ENCODE data around the gene TRIM38.
"Not testable (repeated sequence)": the region's sequence is repeated elsewhere in the genome, so short reads cannot be mapped to it uniquely, and the experiment has no call there.

TRIM38 gene

GRCh38 chr6:25942561-25943147, 19.9 kb upstream of the TRIM38 start:
- peak; percentile 39 for DNase-seq (ENCODE audit: low spot score)

DNA sequence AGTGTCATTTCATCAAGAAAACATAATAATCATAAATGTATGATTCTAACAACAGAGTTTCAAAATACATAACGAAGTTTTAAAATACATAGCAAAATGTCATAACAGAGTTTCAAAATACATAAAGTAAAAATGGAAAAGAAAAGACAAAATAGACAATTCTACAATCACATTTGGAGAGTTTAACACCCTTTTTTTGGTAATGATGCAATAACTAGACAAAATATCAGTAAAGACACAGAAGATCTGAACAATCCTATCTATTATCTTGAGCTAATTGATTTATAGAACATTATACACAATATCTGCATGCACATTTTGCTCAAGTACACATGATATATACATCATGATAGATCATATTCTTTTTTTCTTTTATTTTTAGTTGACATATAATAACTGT, 18.7 kb upstream of the TRIM38 start:
- no peak for DNase-seq (ENCODE audit: low spot score)

- DNase-seq (ENCODE audit: low spot score), result no peak
These were observed 17.7 kb upstream of the TRIM38 start for GRCh38 chr6:25944688-25945574.

DNA sequence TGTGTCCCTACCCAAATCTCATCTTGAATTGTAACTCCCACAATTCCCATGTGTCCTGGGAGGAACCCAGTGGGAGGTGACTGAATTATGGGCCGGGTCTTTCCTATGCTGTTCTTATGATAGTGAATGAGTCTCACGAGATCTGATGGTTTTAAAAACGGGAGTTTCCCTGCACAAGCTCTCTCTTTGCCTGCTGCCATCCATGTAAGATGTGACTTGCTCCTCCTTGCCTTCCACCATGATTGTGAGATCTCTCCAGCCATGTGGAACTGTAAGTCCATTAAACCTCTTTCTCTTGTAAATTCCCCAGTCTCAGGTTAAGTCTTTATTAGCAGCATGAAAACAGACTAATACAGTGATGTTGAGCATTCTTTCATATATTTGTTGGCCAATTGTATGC, 16.9 kb upstream of the TRIM38 start:
- DNase-seq (ENCODE audit: low spot score), result not testable (repeated sequence)

- DNase-seq (ENCODE audit: low spot score), result no peak
These were observed 16.0 kb upstream of the TRIM38 start for GRCh38 chr6:25946631-25947030.

DNA sequence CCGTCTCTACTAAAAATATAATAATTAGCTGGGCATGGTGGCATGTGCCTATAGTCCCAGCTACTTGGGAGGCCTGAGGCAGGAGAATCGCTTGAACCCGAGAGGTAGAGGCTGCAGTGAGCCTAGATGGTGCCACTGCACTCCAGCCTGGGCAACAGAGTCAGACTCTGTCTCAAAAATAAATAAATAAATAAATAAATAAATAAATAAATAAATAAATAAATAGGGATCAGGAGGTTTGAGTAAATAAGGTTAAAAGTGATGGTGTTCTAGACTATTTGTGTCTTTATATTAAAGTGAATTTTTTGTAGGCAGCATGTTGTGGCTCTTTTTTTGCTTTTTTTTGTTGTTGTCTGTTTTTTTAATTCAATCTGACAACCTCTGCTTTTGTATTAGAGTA, 15.1 kb upstream of the TRIM38 start:
- not testable (repeated sequence) for DNase-seq (ENCODE audit: low spot score)

DNA sequence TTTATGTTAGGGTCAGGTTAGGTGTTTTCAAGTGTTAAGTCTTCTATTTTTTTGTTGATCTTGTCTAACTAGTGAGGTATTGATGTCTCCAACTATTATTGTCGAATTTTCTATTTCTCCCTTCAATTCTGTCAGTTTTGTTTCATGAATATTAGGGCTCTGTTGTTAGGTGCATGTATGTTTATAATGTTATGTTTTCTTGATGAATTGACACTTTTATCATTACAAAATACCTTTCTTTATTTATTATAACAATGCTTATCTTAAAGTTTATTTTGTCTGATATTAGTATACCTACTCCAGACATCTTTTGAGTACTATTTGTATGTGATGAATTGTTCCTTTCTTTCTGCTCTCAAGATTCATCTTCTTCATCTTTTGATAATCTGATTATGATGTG, 12.9 kb upstream of the TRIM38 start:
- DNase-seq (ENCODE audit: low spot score), result no peak

GRCh38 chr6:25950297-25950696, 12.3 kb upstream of the TRIM38 start:
- no peak for DNase-seq (ENCODE audit: low spot score)

GRCh38 chr6:25951296-25952032, 11.1 kb upstream of the TRIM38 start:
- DNase-seq (ENCODE audit: low spot score), result no peak

- DNase-seq (ENCODE audit: low spot score), result no peak
These were observed 10.1 kb upstream of the TRIM38 start for GRCh38 chr6:25952535-25952934.

GRCh38 chr6:25953733-25954132, 8.9 kb upstream of the TRIM38 start:
- DNase-seq (ENCODE audit: low spot score), result no peak

DNA sequence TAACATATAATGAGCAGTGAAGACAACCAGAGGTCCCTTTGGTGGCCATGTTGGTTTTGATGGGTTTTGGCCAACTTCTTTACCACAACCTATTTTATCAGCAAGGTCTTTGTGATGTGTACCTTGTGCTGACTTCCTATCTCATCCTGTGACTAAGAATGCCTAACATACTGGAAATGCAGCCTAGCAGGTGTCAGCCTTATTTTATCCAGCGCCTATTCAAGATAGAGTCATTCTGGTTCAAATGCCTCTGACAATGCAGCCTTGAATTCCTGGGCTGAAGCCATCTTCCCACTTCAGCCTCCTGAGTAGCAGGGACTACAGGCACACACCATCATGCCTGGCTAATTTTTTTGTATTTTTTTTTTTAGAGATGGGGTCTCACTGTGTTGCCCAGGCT, 7.8 kb upstream of the TRIM38 start:
- DNase-seq (ENCODE audit: low spot score), result no peak

- DNase-seq (ENCODE audit: low spot score), result no peak
These were observed 6.4 kb upstream of the TRIM38 start for GRCh38 chr6:25956226-25956625.

DNA sequence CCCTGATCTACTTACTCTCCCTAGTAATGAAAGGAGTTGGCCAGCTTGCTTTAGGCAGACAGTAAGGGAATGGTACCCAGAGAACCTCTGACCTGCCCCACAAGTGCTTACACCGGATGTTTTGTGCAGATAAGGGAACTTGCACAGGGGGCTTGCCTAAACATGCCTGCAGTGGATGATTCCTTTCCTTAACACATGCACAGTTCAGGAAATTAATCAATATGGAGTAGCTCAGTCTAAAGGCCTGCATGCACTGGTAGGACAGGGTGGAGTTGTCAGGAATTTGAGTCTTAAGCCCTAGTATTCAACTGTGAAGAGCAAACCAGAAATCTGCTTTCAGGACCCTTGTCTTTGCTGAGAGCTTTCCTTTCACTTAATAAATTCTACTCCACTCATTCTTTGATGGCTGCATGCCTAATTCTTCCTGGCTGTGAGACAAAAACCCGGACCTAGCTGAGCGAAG, 3.9 kb upstream of the TRIM38 start:
- no peak for DNase-seq (ENCODE audit: low spot score)

DNA sequence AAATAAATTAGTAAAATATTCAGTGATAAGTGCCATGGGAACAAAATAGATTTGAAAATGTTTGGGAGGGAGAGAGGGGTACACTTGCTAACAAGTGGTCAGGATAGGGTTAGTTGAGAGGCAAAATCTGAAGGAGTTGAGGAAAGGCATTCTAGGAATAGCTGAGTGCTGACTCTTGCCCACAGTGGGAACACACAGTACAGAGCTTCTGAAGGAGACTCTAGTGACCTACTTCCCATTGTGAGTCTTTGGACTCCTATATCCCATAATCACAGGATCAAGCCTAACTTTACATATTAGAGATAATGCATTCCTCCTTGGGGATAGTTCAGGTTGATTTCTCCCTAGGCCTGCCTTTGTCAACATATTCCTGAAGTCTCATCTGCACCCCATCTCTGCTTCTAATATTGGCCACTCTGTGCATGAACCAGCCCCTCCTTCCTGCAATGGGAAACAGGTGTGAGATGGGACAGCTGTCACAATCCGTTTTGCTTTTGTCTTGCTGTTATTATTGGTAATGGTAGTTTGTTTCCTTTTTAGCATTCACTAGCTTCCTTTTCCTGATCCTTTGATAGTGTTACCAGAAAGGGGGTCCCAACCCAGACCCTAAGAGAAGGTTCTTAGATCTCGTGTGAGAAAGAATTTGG, 2.6 kb upstream of the TRIM38 start:
- no peak for DNase-seq (ENCODE audit: low spot score)

- DNase-seq (ENCODE audit: low spot score), result peak; percentile 58
These were observed 1.9 kb upstream of the TRIM38 start for GRCh38 chr6:25960734-25961133.

- DNase-seq (ENCODE audit: low spot score), result no peak
These were observed 918 bp upstream of the TRIM38 start for GRCh38 chr6:25961619-25962148.

- DNase-seq (ENCODE audit: low spot score), result no peak
These were observed 973 bp downstream of the TRIM38 start for GRCh38 chr6:25963426-25964123.

DNA sequence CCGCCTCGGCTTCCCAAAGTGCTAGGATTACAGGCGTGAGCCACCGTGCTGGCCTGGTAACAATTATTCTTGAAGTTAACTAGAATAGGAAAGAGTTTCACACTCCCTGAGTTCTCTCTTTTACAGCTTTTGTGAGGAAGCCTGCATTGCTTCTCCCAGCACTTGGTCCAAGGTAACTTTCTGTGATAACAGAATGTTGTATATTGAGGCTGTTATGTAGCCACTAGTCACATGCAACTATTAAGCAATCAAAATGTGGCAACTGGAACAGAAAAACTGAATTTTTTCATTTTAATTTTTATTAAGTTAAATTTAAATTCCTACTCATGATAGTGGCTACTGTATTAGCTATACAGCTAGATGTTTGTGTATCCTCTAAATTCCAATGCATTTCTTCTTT, 2.5 kb downstream of the TRIM38 start:
- no peak for DNase-seq (ENCODE audit: low spot score)

DNA sequence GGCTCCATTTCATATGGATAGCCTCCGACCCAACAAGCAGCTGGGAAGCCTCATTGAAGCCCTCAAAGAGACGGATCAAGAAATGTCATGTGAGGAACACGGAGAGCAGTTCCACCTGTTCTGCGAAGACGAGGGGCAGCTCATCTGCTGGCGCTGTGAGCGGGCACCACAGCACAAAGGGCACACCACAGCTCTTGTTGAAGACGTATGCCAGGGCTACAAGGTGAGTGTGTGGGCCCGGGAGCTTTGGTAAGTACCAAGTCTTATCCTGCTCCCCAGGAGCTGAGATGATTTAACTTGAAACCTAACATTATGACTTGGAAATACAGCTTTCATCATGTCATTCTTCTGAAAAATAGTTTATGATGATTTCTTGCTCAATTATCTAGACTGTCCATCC, 4.1 kb downstream of the TRIM38 start:
- no peak for DNase-seq (ENCODE audit: low spot score)

GRCh38 chr6:25968769-25969168, 6.2 kb downstream of the TRIM38 start:
- DNase-seq (ENCODE audit: low spot score), result no peak

Measured in CD4-positive, alpha-beta T cell treated with Interleukin-2 at 100 ng/mL for 4 hours (primary cell).